NK-92 (cell line): ENCODE results near the gene PPP2R2B.
"Not testable (repeated sequence)": the region's sequence is repeated elsewhere in the genome, so short reads cannot be mapped to it uniquely, and the experiment has no call there.

Source experiments
- DNase-seq: peaks from one replicate; lab custom pipeline; 2025; ENCODE audit not compliant: unreplicated experiment; lab: John Stamatoyannopoulos, UW

Gene PPP2R2B

DNA sequence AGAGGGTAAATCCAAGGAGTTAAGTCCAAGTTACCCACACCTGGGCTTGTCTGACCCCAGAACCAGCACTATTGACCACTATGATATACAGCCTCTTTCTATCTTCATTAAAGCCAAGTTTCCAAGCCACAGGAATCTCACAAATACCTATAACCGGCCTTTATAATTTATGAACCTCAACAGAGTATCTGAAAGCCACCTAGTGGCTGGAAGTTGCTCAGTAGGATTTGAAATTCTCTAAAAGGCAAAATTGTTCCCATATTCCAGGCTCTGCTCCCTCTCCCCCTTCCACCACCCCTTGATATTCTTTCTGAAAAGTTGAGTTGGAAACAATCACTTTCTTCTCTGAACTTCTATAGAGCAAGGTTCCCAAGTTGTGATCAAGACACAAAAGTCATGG lies 256.2 kb downstream of the PPP2R2B start:
- no peak for DNase-seq

DNA sequence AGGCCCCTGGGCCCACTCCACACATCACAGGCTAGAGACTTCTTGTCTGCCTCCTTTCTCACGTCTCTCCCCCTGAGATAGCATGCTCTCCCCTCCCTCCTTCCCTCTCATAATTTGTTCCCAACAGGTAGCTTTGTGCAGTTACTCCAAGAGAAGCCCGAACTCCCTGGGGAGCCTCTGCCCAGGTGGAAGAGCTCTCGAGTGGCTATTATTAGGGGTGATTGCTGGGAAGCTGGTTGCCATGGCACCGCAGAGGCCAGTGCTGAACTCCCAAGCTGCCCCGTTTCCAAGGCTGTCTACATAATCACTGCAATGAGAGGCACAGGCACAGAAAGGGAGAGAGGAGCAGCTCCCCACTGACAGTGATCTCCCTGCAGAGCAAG lies 257.9 kb downstream of the PPP2R2B start:
- DNase-seq = no peak

DNA sequence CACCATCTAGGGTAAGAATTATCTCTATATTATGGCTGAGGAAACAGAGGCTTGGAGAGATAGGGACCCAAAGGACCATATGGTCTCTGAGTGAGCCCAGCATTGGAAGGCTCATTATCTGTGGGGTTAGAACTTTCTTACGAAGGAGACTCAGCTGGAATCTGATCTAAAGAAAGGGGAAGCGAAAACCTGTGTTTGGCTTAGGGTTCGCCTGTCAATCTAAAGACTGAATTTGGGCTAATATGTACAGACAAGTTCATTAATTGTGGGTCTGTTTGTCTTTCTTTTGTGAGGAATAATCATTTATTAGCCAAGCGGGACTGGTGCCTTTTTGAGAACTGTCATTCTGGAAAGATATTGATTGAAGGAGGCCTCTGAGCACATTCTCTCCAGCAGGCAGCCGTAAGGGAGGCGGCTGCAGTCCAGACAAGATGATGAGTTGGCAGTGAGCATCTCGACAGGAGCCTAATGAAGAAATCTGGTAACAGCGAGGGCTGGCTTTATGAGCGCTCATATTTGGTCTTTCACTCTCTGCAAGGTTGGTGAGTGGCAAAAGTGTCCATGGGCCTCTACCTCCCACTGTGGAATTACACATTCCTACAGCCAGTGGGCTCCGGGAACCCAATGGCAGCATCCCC lies 258.4 kb downstream of the PPP2R2B start:
- DNase-seq = no peak

DNA sequence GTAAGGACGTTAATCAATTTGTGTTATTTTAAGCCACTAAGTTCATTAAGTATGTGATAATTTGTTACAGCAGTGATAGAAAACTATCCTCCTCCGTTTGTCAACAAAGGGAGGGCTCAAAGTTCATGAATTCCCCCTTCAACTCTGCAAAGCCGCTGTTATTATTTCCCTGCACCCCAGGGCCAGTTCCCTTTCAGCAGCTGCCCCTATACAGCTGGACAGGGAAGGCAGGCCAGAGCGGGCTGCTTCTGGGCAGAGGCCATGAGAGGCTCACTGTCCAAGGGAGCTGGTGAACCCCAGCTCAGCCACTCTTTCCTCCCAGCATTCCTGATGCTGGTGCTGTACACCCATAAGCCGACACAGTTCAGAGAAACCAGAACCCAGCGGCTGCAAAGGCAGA lies 260.1 kb downstream of the PPP2R2B start:
- DNase-seq = no peak

DNA sequence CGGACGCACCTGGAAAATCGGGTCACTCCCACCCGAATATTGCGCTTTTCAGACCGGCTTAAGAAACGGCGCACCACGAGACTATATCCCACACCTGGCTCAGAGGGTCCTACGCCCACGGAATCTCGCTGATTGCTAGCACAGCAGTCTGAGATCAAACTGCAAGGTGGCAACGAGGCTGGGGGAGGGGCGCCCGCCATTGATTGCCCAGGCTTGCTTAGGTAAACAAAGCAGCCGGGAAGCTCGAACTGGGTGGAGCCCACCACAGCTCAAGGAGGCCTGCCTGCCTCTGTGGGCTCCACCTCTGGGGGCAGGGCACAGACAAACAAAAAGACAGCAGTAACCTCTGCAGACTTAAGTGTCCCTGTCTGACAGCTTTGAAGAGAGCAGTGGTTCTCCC lies 268.8 kb downstream of the PPP2R2B start:
- not testable (repeated sequence) for DNase-seq

DNA sequence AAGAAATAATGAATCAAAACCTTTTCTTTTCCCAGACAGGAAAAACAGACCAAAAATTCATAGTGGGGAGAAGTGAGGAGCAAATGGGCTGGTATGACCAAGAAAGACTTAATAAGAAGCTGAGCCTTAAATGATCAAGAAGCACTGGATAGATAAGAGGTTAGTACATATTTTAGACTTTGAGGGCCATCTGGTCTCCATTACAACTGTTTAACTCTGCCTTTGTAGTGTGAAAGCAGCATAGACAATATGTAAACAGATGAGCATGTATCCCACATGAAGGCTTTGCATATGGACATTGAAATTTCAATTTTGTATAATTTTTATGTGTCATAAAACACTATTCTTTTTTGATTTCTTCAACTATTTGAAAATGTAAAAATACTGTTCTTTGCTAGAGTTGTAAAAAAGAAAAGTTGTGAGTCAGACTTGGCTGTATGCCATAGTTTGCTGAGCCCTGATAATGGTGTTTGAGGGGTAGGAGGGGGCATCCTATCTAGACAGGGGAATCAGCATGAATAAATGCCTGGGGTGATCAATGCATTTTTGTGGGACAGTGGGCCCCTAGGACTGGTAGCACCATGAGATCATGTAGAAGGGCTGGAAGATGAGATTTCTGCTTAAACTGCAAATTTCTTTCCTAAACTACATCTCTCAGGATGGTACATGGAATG lies 270.8 kb downstream of the PPP2R2B start:
- no peak for DNase-seq

DNA sequence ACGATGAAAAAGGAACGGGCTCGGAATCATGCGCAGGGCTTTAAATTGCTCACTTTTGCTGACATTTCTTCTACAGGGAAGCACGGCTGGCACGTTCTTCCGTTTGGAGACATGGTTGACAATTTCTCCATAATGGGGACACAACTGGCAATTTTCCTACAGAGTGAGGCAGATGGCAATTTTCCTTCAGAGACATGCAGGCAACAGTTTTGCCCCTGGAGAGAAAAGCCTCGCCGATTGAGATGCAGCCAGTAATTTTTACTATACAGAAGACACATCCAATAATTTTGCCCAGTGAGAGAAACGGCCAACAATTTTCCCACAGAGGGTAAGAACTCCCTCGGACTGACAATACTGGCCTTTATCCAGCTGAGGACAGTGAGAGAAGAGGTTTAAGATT lies 271.7 kb downstream of the PPP2R2B start:
- DNase-seq = no peak

DNA sequence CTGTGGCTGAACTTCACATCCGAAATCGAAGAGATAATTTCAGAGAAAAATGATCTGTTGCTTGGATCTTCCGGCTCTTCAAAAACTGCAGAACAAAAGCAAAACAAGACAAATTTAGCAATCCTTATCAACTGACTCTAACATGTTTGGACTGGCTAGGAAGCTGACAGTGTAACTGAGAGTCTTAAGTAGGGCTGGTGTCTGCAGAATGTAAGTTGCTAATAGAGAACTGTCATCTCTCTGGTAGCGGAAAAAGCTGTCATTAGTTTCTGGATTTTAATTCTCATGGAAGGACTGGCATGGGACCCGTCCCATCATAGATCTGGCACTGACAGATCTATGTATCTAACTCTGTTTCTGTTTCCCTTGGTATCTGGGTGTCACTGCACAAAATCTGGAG lies 278.2 kb downstream of the PPP2R2B start:
- DNase-seq = no peak

DNA sequence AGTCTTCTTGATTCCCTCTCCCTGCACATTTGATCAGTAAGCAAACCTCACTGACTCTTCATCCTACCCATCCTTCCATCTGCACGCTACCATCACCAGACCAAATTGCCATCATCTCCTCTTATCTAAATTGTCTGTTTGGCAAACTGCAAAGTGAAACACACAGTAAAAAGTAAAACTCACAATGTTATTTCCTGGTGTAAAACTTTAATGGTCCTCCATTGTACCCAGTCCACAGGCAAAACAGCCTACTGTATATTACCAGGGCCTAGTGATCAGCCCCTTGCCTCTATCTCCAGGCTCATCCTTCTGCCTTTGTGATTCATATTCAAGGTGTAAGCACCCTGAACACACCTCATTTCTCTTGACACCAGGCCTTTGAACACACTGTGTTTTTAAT lies 279.3 kb downstream of the PPP2R2B start:
- no peak for DNase-seq

DNA sequence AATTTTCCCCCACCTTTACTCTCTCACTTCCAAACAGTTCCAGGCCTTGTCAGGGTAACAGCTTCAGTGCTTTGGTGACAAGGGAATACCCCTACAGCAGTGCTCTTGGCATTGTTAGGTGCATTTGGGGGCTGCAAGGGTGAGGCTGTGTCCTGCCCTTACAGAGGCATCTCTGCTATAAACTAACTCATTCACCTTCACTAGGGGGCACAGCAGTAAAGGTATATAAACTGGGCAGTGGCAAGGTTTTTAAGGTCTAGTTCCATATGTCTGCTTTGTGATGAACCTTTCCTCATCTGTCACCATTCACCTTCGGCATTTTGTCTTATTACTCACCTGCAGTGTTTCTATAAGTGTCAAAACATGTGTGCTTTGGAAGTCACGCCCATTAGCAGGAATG lies 283.5 kb downstream of the PPP2R2B start:
- DNase-seq = no peak

DNA sequence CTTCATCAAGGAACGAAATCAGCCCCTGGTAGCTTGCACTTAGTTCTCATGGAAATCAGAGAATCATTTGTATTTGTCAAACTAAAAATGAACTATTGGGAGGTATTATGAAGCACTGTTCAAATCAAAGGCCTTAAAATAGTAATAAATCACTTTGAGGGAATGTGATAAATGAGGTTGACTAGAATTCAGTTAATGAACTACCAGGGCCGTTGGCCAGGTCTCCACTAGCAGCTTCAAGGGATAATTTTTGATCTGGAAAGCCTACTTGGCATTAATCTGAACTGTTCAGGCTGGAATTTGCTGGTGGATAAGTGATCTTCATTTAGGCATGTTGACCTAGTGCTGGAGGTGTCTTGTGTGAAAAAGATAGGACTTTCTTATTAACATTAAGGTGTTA lies 286.2 kb downstream of the PPP2R2B start:
- no peak for DNase-seq

DNA sequence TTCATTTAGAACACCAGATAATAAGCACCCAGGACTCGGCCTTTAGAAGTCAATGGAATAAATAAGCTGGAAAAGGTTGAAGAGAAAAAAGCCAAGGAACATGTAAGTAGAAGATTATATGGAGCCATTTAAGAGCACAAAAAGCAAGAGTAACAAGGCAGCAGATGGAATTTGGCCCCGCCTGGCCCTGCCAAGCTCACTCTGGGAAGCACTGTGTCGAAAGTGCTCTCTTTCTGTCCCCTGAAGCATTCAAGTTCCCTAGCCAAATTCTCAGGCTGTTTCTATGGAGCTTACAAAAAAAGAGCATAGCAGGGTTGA lies 289.6 kb downstream of the PPP2R2B start:
- DNase-seq = no peak

DNA sequence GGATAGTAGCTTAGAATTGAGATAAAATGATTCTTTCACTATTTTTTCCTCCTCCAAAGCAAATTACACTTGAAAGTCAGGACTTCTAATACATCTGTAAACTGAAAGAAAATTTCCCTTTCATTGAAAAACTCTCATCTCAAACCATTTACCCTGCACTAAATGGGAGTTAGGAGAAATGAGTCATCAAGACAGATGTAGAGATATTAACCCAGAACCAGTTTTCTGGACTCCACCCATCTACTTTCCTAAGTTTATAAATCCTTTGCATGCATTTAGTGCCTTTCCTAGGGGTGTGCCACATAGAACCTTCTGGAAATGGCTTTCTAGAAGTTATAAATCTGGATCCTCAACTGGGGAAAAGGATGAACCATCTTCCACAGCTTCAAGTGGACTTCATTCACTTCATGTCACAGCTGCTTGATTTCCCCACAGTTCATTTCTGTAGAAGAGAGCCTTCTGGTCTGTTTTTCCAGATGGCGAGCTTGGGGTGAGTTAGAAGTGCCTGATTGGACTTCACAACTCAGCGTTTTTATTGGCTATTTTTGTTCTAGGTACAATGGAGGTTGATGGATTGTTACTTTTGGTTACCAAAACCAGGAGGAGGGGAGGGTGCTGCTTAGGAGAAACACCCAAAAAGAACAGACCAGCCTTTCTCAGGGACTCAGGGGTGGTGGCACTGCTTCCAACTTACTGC lies 290.1 kb downstream of the PPP2R2B start:
- DNase-seq = no peak

DNA sequence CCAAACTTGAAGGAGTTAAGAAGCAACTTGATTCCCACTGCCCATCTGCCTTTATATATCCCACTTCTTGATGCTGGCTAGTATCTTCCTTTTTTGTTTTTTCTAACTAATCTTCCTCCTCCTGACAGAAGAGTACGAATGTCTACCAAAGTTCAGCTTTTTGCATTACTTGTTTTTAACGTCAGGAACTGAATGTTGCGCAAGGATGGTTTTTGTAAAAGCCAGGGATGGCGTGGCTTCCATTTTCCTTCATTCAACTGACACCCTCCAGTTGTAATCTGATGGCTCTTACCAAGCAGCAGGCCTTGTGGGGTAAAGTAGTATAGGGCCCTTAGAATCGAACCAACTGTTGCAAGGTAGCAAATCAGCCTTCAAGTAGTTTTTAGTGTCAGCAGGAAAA lies 291.8 kb downstream of the PPP2R2B start:
- no peak for DNase-seq

DNA sequence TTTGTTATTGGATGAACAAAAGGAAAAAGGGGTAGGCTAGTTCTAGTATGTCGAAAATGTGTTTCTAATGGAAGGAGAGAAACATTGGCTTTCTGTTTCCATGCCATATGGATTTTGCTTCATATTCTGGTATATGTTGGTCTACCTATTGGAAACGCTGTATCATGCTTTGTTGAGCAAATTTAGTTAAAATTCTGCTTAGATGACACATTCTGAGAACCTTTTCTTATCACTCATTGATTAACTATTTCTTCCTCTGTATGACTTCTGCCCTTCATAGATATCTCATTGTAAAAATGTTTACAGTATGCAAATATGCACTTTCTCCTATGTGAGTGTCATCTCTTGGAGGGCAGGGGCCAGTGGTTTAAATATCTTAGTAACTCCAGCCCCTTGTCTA lies 293.8 kb downstream of the PPP2R2B start:
- no peak for DNase-seq

DNA sequence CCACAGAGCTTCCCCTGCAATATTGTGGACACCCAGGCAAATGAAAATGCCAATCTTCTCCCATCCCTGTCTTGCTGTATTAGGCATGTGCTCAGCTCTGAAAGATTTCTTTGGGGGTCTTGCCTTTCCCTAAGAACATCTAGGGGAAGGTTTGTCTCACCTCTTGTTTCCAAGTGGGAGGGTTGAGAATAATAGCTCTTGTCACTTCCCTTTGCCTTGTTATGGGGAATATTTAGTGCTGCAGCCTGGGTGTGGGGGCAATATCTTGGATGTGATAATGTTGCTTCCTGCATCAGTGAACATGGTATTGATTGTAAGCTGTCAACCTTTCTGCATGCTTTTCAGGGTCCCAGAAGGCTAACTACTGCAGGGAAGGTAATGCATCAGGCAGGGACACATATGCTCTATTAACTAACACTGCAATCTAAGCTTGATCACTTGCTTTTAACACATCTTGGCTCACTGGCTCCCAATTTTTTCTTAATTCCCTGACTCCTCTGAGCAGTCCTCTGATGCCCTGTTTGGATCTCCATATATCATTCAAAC lies 296.4 kb downstream of the PPP2R2B start:
- no peak for DNase-seq

DNA sequence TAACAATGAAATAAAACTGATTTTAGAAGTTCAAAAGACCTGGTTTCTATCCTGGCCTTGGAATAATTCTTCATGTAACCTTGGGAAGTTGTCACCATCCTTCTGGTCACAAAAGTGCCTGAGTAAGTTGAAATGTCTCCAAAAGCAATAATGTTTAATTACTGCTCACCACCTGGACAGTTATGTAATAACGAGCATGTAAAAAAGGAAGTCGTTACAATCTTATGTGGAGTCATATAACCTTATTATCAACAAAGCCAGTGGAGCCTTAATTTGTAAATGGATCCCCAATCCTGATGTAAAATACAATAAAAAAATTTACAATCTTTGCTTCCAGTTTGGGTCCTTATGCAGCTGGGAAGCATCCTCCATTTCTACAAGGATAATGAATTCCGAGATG lies 298.3 kb downstream of the PPP2R2B start:
- DNase-seq = no peak

DNA sequence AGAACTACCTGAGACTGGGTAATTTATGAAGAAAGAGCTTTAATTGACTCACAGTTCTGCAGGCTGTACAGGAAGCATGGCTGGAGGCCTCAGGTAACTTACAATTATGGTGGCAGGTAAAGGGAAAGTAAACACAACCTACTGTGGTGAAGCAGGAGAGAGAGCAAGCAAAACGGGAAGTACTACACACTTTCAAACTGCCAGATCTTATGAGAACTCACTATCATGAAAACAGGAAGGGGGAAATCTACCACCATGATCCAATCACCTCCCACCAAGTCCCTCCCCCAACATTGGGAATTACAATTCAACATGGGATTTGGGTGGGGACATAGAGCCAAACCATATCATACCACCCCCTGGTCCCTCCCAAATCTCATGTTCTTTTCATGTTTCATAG lies 303.8 kb downstream of the PPP2R2B start:
- DNase-seq = no peak

DNA sequence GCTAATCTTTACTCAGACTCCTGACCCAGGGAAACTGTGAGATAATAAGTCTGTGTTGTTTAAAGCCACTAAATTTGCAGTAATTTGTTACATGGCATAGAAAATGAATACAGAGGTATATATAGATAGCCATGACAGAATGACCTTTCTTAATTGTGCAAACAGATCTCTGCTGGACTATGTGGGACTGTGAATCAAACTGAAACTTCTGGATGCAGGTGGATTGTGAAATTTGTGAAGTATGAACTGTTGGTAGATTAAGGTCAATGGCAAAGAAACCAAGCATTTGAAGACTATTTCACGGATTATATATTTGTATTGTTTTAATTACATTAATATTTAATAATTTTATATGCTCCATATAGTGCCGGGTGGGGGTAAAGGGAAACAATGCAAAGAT lies 310.4 kb downstream of the PPP2R2B start:
- no peak for DNase-seq

DNA sequence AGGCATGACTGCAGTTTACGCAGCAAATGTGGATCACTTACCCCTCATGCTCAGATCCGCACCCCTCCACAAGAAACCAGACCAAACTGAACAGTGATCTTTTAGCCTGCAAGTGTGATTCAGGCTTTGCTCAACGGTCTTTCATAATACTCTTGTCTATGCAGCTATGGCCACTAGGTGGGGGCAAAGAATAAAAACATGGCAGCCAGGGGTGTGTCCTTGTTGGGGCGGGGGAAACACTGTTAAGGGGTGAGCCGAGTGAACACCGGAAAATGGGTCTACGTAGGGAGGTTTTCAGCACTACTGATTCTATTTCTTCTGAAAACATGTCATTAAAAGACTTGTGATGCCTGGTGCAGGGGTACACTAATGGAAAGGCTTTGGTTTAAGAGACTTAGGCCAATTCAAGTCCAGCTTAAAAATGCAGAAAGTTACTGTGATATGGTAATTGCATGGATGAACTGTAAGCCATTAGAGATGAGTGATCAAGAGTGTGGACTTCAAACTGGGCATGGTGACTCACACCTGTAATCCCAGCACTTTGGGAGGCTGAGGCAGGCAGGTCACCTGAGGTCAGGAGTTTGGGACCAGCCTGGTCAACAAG lies 312.7 kb downstream of the PPP2R2B start:
- DNase-seq = no peak

DNA sequence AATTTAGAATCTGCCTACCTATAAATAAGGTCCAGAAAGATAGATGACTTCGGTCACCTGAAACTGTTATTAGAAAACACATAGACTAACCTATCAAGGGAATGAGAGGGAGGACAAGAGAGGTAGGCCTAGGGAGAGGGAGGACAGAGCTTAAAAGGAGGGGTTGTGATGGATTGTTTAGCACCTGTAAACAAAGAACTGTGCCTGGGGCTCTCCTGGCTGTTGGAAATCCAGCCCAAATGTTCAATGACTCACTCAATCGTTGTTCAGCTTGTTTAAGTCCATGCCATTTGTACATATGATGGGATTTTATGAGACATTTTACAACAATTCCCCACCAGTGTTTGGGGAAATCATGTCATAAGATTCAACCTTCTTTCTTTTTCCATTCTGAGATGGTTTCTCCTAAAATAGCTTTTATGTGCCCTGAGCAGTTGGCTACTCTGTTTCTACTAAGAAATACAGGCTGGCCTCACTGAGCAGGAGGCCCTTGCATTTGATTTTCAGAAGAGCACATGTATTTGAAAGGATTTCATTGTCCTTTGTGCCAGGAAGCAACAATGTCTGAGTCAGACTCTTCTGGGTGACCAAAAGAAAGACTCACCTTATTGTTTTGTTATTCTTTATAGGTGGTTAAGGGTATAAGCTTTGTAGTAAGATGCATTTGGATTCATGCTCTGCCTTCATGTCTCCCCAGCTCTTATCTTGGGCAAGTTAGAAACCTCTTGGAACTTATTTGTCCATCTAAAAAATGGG lies 314.4 kb downstream of the PPP2R2B start:
- no peak for DNase-seq
